GM18505 (cell line): Measurements from ENCODE around the gene DNAH12.
"Not testable (repeated sequence)": the region's sequence is repeated elsewhere in the genome, so short reads cannot be mapped to it uniquely, and the experiment has no call there.

ENCODE experiments used
- ATAC-seq: cut with Tn5 transposase; IDR thresholded peaks from one replicate; pipeline ENCODE4 v1.9.1; 2021; ENCODE audit not compliant: unreplicated experiment
- POLR2A ChIP-seq: IDR thresholded peaks from 4 replicates; pipeline ENCODE4 v1.6.1; 2011; ENCODE audit warnings: borderline replicate concordance; ENCODE audit not compliant: insufficient read depth, insufficient read length; ENCODE audit errors: extremely low read depth

DNAH12 gene

GRCh38 chr3:57335283-57335938, 208.7 kb downstream of the DNAH12 start:
- ATAC-seq, result no peak
- TF ChIP-seq POLR2A, result no peak

- TF ChIP-seq POLR2A, result no peak
- ATAC-seq, result no peak
Observed at GRCh38 chr3:57331078-57331610, 213.0 kb downstream of the DNAH12 start.

GRCh38 chr3:57326498-57326897, 217.6 kb downstream of the DNAH12 start:
- ATAC-seq, result not testable (repeated sequence)

GRCh38 chr3:57314204-57314603, 229.9 kb downstream of the DNAH12 start:
- no peak for TF ChIP-seq POLR2A

GRCh38 chr3:57309769-57310360, 234.3 kb downstream of the DNAH12 start:
- ATAC-seq, result no peak
- TF ChIP-seq POLR2A, result no peak

More at GRCh38 chr3:57314204-57314603, 229.9 kb downstream of the DNAH12 start:
- ATAC-seq, result no peak

GRCh38 chr3:57303520-57303919, 240.6 kb downstream of the DNAH12 start:
- ATAC-seq, result not testable (repeated sequence)

- no peak for ATAC-seq
- TF ChIP-seq POLR2A, result no peak
Observed at GRCh38 chr3:57298041-57298440, 246.1 kb downstream of the DNAH12 start.

- TF ChIP-seq POLR2A, result no peak
Observed at GRCh38 chr3:57292897-57293526, 251.1 kb downstream of the DNAH12 start.

GRCh38 chr3:57292159-57292896, 251.8 kb downstream of the DNAH12 start, which contains the start of gene ASB14:
Gene ASB14 (minus strand): TSS chr3:57292685. CDS start chr3:57292033, 652 bp downstream.
- ATAC-seq, result no peak
- TF ChIP-seq POLR2A, result no peak

More at GRCh38 chr3:57292897-57293526, 251.1 kb downstream of the DNAH12 start:
- no peak for ATAC-seq

- no peak for TF ChIP-seq POLR2A
- no peak for ATAC-seq
Observed at GRCh38 chr3:57288403-57288802, 255.7 kb downstream of the DNAH12 start.

- TF ChIP-seq POLR2A, result no peak
- no peak for ATAC-seq
Observed at GRCh38 chr3:57287205-57287604, 256.9 kb downstream of the DNAH12 start.

GRCh38 chr3:57283334-57283733, 260.8 kb downstream of the DNAH12 start:
- no peak for ATAC-seq
- no peak for TF ChIP-seq POLR2A

GRCh38 chr3:57281715-57282114, 262.4 kb downstream of the DNAH12 start:
- no peak for ATAC-seq
- no peak for TF ChIP-seq POLR2A
